NCI-H1417 treated with DMSO at 0.1 percent for 48 hours (cell line): ENCODE results near the gene NEO1.
A peak's percentile ranks its signal among the peaks of the same experiment; 100 is the strongest.

Source experiments
- DNase-seq: peaks from one replicate; lab custom pipeline; 2025; lab: John Stamatoyannopoulos, UW

NEO1 gene

GRCh38 chr15:73330206-73331051, 278.2 kb downstream of the NEO1 start:
- DNase-seq: no peak

GRCh38 chr15:73331501-73331900, 279.2 kb downstream of the NEO1 start:
- no peak for DNase-seq

GRCh38 chr15:73331991-73332925, 280.0 kb downstream of the NEO1 start:
- DNase-seq: no peak

- DNase-seq: no peak
Measured at GRCh38 chr15:73333001-73333400, 280.7 kb downstream of the NEO1 start.

GRCh38 chr15:73334086-73334485, 281.8 kb downstream of the NEO1 start:
- DNase-seq: no peak

- no peak for DNase-seq
Measured at GRCh38 chr15:73335026-73335425, 282.8 kb downstream of the NEO1 start.

GRCh38 chr15:73335471-73335870, 283.2 kb downstream of the NEO1 start:
- DNase-seq: no peak

- no peak for DNase-seq
Measured at GRCh38 chr15:73336756-73337155, 284.5 kb downstream of the NEO1 start.

GRCh38 chr15:73337187-73337586, 284.9 kb downstream of the NEO1 start:
- DNase-seq: no peak

GRCh38 chr15:73338058-73338457, 285.8 kb downstream of the NEO1 start:
- DNase-seq: no peak

- DNase-seq: no peak
Measured at GRCh38 chr15:73338606-73339374, 286.5 kb downstream of the NEO1 start.

- no peak for DNase-seq
Measured at GRCh38 chr15:73340502-73341192, 288.4 kb downstream of the NEO1 start.

GRCh38 chr15:73341886-73342600, 289.8 kb downstream of the NEO1 start:
- no peak for DNase-seq

GRCh38 chr15:73344056-73344455, 291.8 kb downstream of the NEO1 start:
- no peak for DNase-seq

GRCh38 chr15:73345658-73346057, 293.4 kb downstream of the NEO1 start:
- DNase-seq: peak; percentile 95

- DNase-seq: no peak
Measured at GRCh38 chr15:73346735-73347312, 294.6 kb downstream of the NEO1 start.

- DNase-seq: no peak
Measured at GRCh38 chr15:73349191-73349590, 296.9 kb downstream of the NEO1 start.

- no peak for DNase-seq
Measured at GRCh38 chr15:73352082-73352481, 299.8 kb downstream of the NEO1 start.

- DNase-seq: no peak
Measured at GRCh38 chr15:73353734-73354133, 301.5 kb downstream of the NEO1 start.

GRCh38 chr15:73354241-73354640, 302.0 kb downstream of the NEO1 start:
- no peak for DNase-seq
